NCI-H2107 treated with DMSO at 0.1 percent for 48 hours (cell line): ENCODE data around the gene RGS19.
"Not testable (repeated sequence)": the region's sequence is repeated elsewhere in the genome, so short reads cannot be mapped to it uniquely, and the experiment has no call there.

Experiments used
- DNase-seq: peaks from one replicate; lab custom pipeline; 2025; ENCODE audit not compliant: unreplicated experiment; lab: John Stamatoyannopoulos, UW

Gene RGS19

DNA sequence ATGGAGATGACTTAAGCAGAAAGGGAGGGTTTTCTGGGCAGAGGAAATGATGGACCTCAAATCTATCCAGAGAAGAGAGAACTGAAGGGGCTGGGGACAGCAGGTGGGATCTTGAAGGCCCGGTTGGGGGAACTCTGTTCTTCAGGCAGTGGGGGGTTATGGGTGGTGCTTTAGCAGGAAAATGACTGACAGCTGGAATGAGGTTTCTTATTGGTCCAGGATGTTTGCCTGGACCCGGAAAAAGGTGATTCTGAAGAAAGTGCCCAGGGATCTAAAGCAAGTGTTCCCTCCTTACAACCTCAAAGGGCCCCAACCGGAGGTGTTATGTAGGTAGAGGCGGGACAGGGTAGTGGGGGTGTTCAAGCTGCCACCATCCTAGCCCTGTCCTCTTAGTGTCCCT is 16.1 kb upstream of the RGS19 start:
- DNase-seq: no peak

DNA sequence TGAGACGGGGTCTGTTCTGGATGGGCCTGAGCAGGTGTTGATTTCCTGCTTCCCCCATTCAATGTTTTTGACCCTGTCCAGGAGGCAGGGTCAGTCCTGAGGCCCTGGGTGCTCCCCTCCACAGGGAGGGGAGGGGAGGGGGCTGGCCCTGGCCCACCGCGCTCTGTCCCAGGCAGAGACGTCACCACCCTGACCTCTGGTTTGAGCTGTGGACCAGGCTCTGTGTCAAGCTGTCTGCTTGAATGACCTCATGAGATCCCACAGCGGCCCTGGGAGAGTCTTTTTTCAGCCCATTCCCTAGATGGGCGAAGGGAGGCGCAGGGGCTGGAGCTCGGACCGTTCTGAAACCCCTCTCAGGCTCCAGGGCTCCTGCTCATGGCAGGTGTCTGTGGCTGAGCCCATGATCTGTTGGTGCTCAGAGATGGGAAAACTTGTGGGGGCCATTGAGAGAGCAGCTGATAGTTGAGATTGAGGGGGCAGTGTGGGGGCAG is 13.7 kb upstream of the RGS19 start:
- DNase-seq: no peak

DNA sequence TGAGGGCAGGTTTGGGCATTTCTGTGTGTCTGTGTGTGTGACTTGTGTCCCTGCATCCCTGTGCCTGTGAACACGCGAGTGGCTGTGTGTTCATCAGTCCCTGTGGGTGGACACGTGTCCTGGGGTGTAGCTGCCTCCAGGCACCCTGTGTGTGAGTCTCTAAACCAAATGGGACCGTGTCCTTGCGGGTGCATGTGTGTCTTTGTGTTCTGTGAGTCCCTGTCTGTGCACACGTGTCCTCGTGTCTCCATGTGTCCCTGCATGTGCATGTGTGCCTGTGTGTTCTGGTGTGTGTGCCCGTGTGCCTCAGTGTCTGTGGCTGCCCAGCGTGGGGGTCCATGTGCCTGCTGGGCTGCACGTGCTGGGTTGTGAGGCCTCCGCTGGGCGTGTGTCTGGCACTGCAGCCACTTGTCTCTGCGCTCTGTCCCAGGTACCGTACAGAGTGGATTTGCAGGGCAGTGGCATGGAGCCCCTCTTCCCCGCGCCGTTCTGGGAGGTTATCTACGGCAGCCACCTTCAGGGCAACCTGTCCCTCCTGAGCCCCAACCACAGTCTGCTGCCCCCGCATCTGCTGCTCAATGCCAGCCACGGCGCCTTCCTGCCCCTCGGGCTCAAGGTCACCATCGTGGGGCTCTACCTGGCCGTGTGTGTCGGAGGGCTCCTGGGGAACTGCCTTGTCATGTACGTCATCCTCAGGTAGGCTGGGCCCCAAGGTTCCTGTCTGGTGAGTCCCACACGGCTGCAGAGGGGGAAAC is 13.1 kb upstream of the RGS19 start:
- DNase-seq: no peak

DNA sequence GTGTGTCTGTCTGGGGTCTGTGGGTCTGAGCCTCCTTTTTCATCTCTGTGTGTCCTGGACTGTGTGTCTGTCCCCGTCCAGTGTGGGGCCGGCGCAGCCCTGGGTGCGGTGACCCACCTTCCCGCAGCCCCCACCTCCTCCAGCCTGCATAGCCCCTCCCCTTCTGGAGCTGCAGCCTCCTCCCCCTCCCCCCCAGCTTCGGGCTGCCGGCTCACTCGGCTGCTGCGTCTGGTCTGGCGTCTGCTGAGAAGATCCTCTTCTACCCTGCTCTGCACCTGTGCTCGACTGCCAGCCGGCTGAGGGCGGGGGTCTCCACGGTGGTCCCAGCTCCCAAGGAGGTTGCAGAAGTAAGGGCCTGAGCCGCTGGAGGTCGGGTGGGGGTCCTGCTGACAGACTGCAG is 12.5 kb upstream of the RGS19 start:
- DNase-seq: no peak

DNA sequence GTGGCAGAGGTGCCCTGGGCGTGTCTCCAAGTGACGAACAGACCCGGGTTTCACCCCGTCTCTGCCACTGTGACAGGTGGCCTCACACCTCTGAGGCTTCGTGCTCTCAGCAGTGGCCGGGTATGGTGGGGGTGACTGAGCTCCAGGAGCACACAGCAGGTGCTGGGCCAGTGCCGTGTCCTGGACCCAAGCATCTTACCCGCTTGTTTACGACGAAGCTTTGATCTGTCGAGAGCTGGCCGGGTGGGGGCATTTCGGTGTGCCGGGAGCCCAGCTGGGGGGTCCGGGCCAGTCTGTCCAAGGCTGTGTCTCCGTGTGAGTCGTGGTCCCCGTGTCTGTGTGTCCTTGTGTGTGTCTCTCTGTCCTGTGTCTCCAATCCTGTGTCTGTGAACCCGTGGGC is 12.0 kb upstream of the RGS19 start:
- no peak for DNase-seq

DNA sequence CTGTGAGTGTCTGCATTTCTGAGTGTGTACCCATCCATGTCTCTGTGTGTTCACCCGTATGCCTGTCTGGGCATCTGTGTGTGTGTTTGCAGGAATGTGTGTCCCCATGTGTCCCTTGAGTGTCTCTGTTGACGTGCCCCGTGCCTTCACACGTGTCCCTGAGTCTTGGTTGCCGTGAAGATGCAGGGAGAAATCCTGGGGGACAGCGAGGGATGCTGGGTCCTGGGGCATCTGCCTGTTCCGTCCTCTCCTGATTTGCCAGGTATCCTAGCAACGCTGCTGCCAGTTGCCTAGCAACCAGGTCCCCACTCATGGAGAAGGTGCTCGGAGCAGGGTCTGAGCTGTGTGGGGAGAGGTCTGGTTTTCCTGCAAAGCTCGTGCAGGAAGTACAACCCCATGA is 10.8 kb upstream of the RGS19 start:
- DNase-seq: no peak

DNA sequence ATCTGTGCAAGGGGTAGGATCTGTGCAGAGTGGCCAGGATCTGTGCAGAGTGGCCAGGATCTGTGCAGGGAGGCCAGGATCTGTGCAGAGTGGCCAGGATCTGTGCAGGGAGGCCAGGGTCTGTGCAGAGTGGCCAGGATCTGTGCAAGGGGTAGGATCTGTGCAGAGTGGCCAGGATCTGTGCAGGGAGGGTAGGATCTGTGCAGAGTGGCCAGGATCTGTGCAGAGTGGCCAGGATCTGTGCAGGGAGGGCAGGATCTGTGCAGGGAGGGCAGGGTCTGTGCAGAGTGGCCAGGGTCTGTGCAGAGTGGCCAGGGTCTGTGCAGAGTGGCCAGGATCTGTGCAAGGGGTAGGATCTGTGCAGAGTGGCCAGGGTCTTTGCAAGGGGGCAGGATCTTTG is 9.3 kb upstream of the RGS19 start:
- DNase-seq: not testable (repeated sequence)

DNA sequence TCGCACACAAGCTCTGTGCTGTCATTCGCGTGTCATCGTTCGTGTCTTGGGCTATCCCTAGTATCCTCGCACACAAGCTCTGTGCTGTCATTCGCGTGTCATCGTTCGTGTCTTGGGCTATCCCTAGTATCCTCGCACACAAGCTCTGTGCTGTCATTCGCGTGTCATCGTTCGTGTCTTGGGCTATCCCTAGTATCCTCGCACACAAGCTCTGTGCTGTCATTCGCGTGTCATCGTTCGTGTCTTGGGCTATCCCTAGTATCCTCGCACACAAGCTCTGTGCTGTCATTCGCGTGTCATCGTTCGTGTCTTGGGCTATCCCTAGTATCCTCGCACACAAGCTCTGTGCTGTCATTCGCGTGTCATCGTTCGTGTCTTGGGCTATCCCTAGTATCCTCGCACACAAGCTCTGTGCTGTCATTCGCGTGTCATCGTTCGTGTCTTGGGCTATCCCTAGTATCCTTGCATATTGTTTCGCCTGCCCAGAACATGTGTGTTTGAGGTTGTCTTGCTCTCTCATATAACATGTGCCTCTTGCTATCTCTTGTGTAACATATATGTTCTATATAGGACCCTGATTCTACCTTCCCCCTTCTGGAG is 8.0 kb upstream of the RGS19 start:
- not testable (repeated sequence) for DNase-seq

DNA sequence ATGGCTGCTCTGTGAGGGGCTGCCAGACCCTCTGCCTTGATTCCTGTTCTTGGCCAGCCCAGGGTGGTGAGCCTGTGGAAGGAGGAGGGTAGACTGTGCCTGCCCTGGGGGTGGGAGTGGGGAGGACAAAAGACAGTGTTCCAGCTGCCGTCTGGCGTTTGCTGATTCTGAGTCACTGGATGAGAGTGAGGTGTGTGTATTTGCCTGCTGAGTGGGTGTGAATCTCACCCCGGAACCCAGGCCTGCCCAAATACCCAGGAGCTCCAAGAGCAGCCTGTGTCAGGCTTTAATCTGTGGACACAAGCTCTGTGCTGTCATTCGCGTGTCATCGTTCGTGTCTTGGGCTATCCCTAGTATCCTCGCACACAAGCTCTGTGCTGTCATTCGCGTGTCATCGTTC is 7.5 kb upstream of the RGS19 start:
- no peak for DNase-seq

DNA sequence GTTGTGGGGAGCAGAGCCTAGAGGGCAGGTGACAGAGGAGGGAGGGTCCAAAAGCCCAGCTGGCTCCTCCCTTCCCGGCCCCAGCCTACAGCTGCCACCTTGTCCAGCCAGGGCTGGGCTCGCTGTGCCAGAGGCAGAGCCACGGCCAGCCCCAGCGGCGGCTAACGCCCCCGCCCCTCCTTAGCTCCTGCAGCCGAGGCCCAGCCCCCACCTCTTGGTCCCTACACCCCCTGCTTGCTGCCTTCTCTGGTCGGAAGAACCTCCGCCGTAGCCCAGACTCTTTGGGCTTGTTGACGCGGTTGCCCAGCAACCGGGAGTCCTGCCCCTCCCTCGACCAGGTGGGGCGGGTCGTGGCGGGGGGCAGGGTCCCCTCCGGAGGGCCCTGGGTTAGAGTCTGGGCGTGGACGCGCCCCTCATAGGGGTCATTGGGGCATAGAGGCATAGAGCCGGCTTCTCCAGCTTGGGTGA is 5.4 kb upstream of the RGS19 start:
- no peak for DNase-seq

DNA sequence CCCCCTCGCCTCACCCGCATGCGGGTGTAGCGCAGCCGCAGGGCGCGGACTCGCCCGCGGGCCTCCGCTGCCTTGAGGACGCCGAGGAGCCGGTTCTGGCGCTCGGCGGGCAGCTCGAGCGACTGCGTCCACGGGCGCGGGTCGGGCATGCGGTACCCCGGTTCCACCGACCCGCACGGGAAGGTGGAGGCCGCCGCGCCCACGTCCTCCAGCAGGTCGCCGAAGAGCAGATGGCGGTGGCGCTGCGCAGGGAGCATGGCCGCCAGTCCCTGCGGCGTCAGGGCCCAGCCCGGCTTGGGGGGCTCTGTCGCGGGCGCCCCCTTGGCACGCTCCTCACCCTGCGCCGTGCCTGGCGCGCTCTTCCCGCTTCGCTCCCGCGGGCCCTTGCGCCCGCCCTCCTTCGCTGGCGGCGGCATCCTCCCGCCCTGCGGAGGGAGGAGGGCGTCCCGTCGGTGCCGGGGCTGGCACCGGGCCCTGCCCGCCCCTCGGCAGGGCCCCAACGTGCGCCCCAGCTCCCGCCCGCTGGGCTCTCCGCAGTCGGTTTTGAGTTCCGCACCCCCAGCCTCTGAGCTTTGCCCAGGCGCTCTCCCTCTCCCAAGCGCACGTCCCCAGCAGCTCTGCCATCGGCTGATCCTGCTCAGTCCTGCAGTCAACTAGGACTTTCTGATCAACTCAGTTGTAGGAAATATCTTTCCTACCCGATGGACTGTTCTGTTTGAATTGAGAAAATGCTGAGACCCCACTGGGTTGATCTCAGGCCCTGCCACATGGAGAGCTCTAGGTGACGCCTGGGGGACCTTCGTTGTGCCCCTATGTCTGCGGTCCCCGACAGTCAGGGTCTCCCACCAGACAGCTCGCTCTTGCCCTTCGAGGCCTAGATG is 4.7 kb upstream of the RGS19 start, which contains the start of gene LKAAEAR1:
LKAAEAR1 (minus strand) TSS at position 595 of the 881 bp plus-strand sequence; CDS start at position 416, 179 bp downstream.
- no peak for DNase-seq

DNA sequence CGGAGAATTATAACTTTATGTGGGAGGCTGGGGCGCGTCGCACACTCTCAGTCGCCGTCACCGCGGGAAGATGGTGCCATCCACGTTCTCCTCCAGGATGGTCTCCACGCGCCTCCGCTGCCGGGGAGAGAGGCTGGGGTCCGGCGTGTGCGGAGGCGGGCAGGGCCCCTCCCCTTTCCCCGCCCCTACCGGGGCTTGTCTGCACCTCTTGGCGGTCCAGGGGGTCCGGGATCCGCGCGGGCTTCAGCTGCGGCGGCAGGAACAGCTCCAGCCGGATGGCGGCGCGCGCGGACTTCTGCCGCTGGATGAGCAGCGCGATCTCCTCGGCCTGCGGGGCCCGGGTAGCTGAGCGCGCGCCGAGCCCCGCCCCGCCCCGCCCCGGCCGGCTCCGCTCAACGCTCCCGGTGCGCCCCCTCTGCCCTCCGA is 4.1 kb upstream of the RGS19 start:
- peak; percentile 45 for DNase-seq

DNA sequence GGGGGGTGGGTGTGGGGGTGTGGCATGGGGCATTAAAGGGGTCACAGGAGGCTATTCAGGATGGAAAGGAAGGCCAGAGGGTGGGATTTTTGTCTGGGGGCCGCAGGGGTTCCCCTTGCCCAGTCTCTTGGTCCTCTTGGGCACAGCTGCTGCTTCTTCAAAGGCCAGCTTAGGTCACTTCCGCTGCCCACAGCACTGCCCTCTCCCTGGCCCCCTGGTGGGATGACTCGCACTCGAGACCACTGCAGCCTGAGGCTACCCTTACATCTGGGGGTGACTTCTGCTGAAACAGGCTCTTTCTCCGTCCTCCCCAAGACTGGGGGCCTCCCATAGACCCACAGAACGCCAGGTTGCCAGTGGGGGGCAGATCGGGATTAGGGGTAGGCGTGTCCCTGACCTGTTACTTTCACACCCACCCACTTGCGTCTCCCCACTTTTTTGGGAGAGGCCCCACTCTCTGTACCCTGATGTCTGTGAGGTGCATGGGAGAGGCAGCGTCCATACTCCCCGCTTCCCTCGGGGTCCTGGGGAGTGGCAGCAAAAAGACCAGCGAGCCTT is 3.6 kb upstream of the RGS19 start:
- no peak for DNase-seq

DNA sequence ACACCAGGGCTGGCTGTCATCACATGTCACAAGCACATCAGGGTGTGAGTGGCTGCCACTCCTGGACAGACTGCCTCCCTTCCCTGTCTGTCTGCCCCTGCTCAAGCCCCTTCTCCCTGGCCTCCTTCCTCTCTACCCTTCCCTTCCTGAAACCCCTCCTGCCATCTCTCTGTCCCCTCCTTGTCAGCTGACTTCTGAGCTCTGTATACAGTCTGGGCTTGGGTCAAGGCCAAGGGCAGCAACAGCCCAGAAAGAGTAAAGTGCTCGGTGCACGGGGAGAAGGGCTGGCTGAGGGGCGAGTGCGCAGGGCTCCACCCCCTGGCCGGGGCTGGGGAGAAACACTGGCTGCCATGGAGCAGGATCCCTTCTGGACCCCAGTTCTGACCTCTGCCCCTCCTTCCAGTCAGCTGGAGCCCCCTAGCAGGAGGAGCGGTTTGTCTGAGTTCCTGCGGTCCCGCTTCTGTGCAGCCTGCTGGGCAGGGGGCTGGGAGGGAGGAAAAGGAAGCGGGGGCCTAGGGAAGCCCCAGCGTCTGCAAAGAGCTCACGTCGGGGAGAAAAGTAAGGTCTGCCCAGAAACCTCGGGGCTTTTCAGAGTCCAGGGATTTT is 2.9 kb upstream of the RGS19 start:
- no peak for DNase-seq

DNA sequence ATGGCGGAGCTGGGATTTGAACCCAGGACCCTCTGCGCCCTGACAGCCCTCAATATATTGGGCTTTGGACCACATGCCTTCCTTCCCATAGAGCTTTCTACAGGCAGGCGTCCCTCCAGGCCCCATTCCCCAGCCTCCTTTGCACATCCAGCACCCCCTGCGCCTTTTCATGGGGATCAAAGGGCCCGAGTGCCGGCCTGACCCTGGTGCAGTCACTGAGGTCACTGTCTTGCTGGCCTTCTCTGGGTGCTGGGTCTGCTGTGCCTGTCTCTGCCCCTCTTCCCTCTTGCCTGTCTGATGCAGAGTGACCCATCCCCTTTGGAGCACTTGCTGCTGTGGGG is 2.3 kb upstream of the RGS19 start:
- DNase-seq: no peak

DNA sequence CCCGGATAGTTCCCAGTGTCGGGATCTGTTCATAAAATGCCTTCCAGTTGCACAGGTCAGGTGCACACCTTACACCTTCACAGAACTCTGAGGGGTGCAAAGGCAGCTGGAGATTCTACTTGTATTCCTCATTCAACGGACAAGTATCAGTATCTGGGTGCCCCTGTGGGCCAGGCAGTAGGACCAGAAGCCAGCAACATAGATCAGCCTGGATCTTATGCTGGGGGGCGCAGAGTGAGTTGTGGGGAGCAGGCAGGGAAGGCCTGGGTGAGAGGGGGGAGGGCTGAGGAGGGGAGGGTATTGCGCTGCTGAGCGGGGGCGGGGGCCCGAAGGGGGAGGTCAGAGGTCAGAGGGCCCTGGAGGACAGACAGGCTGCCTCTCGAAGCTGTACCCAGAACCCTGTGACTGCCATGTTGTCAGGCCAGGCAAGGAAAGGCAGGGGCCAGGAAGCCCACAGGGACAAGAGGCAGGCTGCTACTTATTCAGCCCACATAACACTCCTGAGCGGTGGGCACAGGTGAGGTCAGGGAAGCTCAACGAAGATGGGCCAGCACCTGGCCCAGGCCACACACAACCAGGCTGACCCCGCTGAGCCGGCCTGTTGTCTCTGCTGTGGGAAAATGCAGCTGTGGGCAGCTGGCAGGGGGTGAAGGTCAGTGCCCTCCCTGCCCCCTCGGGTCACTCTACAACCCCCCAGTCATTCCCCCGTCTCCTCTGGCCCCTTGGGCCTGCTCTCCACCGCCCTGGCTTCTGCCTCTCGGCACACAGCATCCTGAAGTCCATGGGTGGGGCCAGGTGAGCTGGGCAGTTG is 1.7 kb upstream of the RGS19 start:
- no peak for DNase-seq

DNA sequence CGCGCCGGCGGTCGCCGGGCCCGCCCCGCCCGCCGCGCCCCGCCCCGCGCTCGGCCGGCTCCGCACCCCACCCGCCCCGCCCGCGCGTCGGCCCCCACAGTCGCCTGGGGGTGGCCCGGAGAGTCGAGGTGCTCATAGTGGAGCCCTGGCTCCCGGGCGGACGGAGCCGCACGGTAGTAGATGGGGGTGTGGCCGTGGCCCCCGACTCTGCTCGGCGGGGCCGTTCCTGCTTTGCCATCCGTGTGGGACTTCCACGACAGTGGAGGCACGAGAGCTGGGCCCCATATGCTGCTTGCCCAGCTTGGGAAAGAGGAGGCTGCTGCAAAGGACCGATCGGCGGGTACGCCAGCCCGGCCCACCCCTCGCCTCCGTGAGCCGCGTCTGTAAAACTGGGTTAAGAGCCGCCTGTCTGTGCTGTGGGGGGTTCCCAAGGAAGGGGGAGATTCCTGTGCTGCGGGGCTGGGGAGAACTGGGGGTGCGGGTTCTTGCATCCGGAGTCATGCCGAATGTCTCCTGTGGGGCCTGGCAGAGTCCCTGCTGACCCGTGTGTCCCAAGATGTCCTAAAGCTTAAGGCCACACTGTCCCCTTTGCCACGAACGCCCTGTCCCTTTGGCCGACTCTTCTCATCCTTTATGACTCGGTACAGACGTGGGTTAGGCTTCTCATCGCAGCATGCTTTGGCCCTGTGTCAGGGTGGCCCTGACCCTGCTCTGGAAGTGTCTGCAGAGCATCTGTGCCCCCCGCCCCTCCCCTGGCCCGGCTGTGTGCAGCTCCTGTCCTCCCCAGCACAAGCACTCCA is 895 bp upstream of the RGS19 start, which contains the start of gene OPRL1:
OPRL1 (plus strand) TSS at position 70 of the 800 bp plus-strand sequence. CDS start 12,639 bp downstream, outside the sequence.
- DNase-seq: no peak

DNA sequence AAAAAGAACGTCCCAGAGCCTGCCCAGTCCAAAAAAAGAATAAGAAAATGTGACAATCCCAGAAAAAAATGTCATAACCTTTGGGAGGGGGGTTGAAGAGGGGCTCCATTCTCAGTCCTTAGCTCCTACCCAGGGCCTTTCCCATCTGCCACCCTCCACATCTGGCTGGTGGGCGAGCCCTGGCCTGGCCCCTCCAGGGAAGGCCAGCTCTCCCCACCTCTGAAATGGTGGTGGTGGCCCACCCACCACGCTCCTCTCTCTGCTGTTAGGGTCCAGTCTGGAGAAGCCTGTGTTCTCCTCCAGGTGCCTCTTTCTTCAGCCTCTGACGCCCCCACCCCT is 415 bp downstream of the RGS19 start:
- DNase-seq: no peak

DNA sequence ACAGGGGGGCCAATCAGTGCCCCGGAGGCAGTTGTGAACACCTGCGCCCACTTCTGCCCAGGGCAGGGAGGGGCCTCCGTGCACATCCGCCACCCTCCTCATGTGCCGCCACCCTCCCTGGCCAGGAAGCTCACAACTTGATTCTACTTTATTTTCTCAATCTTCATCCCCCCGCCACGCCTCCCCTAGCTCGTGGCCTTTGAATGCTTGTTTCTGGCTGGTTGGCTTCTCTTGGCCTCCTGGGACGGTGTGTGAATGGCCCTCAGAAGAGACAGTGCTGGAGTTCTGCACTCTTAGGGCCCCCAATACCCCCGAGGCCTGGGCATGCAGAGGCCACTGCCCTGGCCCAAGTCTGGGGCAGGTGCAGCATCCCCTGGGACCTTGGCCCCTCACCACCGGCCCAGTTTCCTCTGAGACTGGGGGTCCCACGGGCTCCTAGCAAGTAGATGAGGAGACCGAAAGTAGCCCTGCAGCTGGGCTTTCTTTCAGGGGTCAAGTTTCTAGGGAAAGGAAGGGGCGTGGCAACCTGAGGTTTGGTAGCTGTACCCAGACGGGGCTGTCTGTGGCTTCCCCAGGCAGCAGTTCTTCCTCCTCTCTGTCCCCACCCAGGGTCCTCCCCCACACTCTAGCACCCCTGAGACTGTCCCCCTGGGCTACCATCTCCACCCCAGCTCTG is 1.3 kb downstream of the RGS19 start:
- no peak for DNase-seq
